ENCODE measurements around the gene GALNT14.

Gene GALNT14

GRCh38 chr2:30984148-30984547, 154.1 kb downstream of the GALNT14 start:
- DNase-seq: no peak
- Mint-ChIP-seq H3K27ac (no peak overlapping the region), H3K27me3 (peaks cover 1% of the 10 kb centered on the region), H3K9me3 (no peaks in the 10 kb centered on the region), H3K4me1 (no peaks in the 10 kb centered on the region), H3K36me3 (ENCODE audit: low read depth) (no peaks in the 10 kb centered on the region), H3K4me3 (no peak overlapping the region)
- no peak for ATAC-seq

DNA sequence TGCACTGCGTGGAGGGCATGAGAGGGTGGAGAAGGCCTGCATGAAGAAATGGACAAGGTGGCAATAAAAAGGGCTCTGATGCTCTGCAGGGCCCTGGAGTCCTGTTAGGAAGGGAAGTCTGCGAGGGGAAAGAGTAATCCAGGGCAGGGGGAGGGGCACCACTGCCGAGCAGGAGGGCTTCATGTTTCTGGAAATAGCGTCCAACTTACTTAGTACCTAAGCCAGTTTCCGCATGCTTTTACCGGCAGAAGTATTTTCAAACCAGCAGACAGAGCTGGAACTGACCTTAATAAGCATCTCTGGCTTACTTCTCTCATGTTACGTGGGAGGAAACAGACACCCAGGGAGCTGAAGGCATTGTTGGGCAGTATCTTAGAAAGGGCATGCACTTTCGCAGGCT, 156.7 kb downstream of the GALNT14 start:
- DNase-seq: no peak
- H3K27ac Mint-ChIP-seq: no peak overlapping the region
- no peaks in the 10 kb centered on the region for H3K4me1 Mint-ChIP-seq
- no peak for ATAC-seq
- no peaks in the 10 kb centered on the region for H3K9me3 Mint-ChIP-seq
- no peak overlapping the region for H3K4me3 Mint-ChIP-seq
- no peaks in the 10 kb centered on the region for H3K36me3 Mint-ChIP-seq (ENCODE audit: low read depth)
- H3K27me3 Mint-ChIP-seq: peaks cover 4% of the 10 kb centered on the region

DNA sequence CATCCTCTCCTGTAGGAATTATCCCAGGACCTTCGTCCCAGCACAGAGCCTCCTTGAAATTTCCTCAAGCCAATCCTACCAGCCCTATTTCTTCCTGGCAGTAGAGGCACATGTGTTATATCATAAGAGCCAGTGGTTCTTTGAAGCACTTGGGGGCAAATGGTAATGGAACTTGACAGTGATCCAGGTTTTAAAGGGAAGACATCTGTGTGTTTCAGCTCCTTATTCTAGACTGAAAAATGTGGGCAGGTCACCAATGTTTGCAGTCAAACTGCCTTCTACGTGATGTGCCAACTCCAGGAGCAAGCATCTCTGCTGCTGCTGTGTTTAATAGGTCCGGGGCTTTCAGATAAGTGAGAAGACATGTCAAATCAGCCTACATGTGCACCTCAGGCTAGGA, 157.1 kb downstream of the GALNT14 start:
- no peak for ATAC-seq
- Mint-ChIP-seq H3K4me3 (no peak overlapping the region), H3K27ac (no peak overlapping the region), H3K4me1 (no peaks in the 10 kb centered on the region), H3K9me3 (no peaks in the 10 kb centered on the region), H3K27me3 (peaks cover 4% of the 10 kb centered on the region), H3K36me3 (ENCODE audit: low read depth) (no peaks in the 10 kb centered on the region)
- no peak for DNase-seq

- no peak overlapping the region for H3K4me3 Mint-ChIP-seq
- no peak for DNase-seq
- no peaks in the 10 kb centered on the region for H3K4me1 Mint-ChIP-seq
- peak; percentile 58 for ATAC-seq
- peaks cover 4% of the 10 kb centered on the region for H3K27me3 Mint-ChIP-seq
- no peaks in the 10 kb centered on the region for H3K36me3 Mint-ChIP-seq (ENCODE audit: low read depth)
- H3K9me3 Mint-ChIP-seq: no peaks in the 10 kb centered on the region
- H3K27ac Mint-ChIP-seq: no peak overlapping the region
These were observed 158.4 kb downstream of the GALNT14 start for GRCh38 chr2:30979822-30980245.

DNA sequence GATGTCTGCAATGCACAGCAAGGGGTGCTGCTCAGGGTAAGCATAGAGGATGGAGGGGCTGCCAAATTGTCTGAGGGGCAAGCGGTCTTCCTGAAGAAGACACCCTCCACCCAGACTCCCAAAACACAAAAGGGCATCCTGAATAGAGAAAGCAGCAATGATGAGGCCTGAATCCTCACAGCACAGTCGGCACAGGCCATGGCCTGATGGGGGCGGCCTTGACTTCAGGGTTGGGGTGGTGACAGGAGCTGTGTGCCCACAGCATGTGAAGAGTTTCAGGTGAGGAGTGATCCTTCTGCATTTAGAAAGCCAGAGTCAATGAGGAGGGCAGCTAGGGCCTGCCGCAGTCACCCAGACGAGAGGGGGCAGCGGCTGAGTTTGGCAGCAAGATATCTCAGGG, 159.4 kb downstream of the GALNT14 start:
- no peak overlapping the region for H3K4me3 Mint-ChIP-seq
- H3K27me3 Mint-ChIP-seq: peaks cover 4% of the 10 kb centered on the region
- no peak overlapping the region for H3K27ac Mint-ChIP-seq
- no peaks in the 10 kb centered on the region for H3K9me3 Mint-ChIP-seq
- DNase-seq (no peak), ATAC-seq (no peak)
- no peaks in the 10 kb centered on the region for H3K4me1 Mint-ChIP-seq
- no peaks in the 10 kb centered on the region for H3K36me3 Mint-ChIP-seq (ENCODE audit: low read depth)

DNA sequence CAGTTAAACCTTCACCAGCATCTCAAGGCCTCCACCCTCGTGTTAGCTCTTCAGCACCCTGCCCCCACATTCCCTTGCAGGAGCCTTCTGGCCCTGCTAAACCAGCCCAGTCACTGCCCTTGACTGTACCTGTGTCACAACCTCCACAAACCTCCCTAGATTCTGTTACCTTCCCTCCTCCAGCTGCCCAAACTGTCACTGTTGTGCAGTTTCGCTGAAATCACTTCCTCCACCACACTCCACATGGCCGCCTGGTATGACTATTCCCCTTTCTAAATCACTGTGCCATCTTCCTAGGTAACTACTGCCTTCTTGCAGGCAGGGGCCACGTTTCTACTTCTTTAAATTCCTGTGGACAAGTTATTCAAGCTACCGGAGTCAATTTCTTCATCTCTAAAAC, 160.2 kb downstream of the GALNT14 start:
- H3K4me3 Mint-ChIP-seq: no peak overlapping the region
- no peak for DNase-seq
- H3K36me3 Mint-ChIP-seq (ENCODE audit: low read depth): no peaks in the 10 kb centered on the region
- H3K9me3 Mint-ChIP-seq: no peaks in the 10 kb centered on the region
- no peaks in the 10 kb centered on the region for H3K4me1 Mint-ChIP-seq
- no peak for ATAC-seq
- no peak overlapping the region for H3K27ac Mint-ChIP-seq
- peaks cover 4% of the 10 kb centered on the region for H3K27me3 Mint-ChIP-seq

DNA sequence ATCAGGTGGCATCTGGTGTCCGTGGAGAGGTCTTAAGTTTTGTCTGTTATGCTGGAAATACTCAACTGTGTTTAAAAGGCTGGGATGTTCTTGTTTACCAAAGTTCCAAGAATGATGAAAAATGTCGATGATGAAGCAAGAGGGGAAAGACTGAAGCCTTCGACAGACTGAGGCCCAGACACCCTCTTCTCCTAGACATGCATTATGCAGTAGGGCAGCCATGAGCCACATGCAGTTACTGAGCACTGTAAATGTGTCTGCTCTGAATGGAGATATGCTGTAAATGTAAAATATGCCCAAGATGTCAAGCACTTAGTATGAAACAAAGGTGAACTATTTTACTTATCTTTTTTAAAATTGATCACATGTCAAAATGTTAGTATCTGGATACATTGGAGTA, 163.1 kb downstream of the GALNT14 start:
- Mint-ChIP-seq H3K9me3 (no peaks in the 10 kb centered on the region), H3K36me3 (ENCODE audit: low read depth) (no peaks in the 10 kb centered on the region), H3K27me3 (peaks cover 4% of the 10 kb centered on the region), H3K27ac (no peak overlapping the region), H3K4me1 (no peaks in the 10 kb centered on the region), H3K4me3 (no peak overlapping the region)
- DNase-seq (no peak), ATAC-seq (no peak)

- ATAC-seq: no peak
- Mint-ChIP-seq H3K4me3 (no peak overlapping the region), H3K36me3 (ENCODE audit: low read depth) (no peaks in the 10 kb centered on the region), H3K27me3 (peaks cover 2% of the 10 kb centered on the region), H3K9me3 (no peaks in the 10 kb centered on the region), H3K27ac (no peak overlapping the region), H3K4me1 (no peaks in the 10 kb centered on the region)
- DNase-seq: no peak
These were observed 163.7 kb downstream of the GALNT14 start for GRCh38 chr2:30974554-30974953.

DNA sequence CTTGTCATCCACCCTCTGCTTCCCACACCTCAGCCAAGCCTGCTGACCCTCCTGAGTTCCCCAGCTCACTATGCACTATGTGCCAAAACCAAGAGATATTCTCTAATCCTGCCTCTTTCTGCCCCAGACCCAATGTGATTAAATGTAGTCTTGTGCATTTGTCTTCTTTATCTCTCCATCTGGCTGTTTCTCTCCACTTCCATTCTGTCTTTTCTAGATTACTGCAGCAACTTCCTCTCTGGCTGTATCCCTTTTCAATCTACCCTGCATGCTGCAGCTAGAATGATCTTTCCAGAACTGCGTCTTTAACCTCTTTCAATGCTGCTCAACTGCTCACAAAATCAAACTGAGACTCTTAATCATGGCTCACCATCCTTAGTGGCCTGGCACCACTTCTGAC, 164.1 kb downstream of the GALNT14 start:
- H3K27me3 Mint-ChIP-seq: peaks cover 4% of the 10 kb centered on the region
- H3K27ac Mint-ChIP-seq: no peak overlapping the region
- no peaks in the 10 kb centered on the region for H3K4me1 Mint-ChIP-seq
- no peaks in the 10 kb centered on the region for H3K9me3 Mint-ChIP-seq
- H3K36me3 Mint-ChIP-seq (ENCODE audit: low read depth): no peaks in the 10 kb centered on the region
- H3K4me3 Mint-ChIP-seq: no peak overlapping the region
- ATAC-seq: no peak
- DNase-seq: no peak

DNA sequence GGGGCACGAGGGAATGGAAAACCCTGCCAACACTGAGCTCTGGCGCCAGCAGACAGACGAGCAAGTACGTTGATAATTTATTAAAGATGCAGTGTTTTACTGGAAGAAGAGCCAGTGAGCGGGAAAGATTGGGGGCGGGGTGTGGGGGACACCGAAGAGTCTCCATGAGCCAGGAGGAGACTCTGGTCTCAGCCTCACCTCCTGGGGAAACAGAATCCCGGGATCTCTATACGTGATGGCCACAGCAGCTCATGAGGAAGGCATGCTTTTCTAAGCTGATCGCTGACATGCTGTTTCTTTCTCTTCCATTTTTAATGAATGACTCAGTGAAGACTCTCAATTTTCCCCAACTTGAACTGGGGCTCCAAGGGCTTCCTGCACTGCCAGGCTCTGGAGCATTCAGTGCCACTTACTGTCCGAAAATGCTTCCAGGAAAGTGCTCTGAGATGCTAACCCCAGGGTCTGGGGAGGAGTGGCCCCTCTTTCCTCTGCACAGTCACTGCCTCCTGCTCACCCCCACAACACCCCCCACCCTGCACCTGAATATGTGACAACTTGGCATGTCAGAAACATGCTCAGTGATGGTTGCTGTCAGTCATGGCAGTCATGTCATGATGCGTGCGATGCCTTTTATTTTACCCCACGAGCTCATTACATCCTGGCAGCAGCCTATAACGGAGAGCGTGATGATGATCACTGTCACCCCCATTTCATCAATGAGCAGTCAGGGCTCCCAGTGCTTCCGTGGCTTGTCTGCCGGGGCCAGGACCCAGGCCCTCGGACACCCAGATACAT, 166.8 kb downstream of the GALNT14 start:
- DNase-seq: no peak
- Mint-ChIP-seq H3K4me1 (no peaks in the 10 kb centered on the region), H3K27me3 (peaks cover 2% of the 10 kb centered on the region), H3K9me3 (no peaks in the 10 kb centered on the region), H3K4me3 (no peak overlapping the region), H3K36me3 (ENCODE audit: low read depth) (no peaks in the 10 kb centered on the region), H3K27ac (no peak overlapping the region)
- ATAC-seq: no peak

DNA sequence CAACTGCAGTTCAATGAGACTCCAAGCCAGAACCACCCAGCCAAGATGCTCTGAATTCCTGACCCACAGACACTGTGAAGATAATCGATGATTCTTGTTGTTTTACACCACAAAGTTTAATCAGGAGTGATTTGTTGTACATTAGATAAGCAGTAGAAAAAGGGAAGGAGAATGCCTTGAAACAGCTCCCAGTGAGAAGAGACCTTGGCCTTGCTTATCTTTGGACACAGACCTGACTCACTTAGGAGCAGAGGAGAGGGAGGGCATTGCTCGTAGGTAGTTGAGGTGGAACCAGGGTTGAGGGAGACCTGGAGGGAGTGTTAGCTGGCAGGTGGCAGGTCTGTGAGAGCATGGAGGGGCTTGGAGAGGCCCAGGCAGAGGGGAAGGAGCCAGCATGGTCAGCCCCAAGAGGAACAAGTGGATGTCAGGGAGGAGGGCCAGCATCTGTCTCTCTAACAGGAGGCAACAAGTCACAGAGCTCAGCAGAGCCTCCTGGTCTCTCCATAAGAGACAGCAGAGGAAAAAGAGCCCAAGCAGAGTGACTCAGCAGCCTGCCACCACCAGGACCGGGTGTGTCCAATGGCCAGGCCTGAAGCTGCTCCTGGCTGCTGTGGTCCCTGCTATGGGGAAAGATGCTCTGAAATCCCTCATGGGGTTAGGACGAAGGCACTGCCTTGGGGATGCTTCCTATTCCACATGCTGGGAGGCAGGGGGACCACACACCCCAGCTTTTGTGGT, 169.4 kb downstream of the GALNT14 start:
- no peak overlapping the region for H3K4me3 Mint-ChIP-seq
- no peak overlapping the region for H3K27ac Mint-ChIP-seq
- DNase-seq (no peak), ATAC-seq (no peak)
- H3K27me3 Mint-ChIP-seq: peaks cover 5% of the 10 kb centered on the region
- no peaks in the 10 kb centered on the region for H3K4me1 Mint-ChIP-seq
- no peaks in the 10 kb centered on the region for H3K36me3 Mint-ChIP-seq (ENCODE audit: low read depth)
- H3K9me3 Mint-ChIP-seq: no peaks in the 10 kb centered on the region

GRCh38 chr2:30966786-30967185, 171.5 kb downstream of the GALNT14 start:
- Mint-ChIP-seq H3K36me3 (ENCODE audit: low read depth) (no peaks in the 10 kb centered on the region), H3K4me3 (no peak overlapping the region), H3K27ac (no peak overlapping the region), H3K4me1 (no peaks in the 10 kb centered on the region), H3K9me3 (no peaks in the 10 kb centered on the region), H3K27me3 (peaks cover 5% of the 10 kb centered on the region)
- no peak for DNase-seq
- no peak for ATAC-seq

DNA sequence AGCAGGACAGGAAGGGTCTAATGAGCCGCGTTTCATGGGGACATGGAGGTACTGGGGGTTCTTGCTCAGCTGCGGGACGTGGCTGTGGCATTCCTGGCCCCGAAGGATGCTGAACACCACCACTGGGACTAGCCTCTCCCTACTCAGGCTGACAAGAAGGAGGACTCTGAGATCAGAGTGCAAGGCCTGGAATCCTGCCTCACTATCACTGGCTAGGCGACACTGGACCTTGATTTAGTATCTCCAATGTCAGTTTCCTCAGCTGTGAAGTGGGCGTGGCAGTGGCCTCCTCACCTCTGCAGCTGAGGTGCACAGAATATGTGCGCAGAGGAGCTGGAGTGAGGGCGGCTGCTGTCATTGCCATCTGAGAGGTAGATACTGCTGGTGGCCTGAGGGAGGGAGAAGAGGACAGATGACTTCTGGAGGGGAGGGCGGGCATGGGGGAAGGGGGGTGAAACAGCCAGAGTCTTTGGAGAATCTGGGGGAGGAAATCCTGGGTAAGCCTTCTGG, 173.2 kb downstream of the GALNT14 start:
- DNase-seq: no peak
- Mint-ChIP-seq H3K4me3 (no peak overlapping the region), H3K27me3 (peaks cover 5% of the 10 kb centered on the region), H3K4me1 (no peaks in the 10 kb centered on the region), H3K27ac (no peak overlapping the region), H3K9me3 (no peaks in the 10 kb centered on the region), H3K36me3 (ENCODE audit: low read depth) (no peaks in the 10 kb centered on the region)
- no peak for ATAC-seq

- no peak overlapping the region for H3K4me3 Mint-ChIP-seq
- peaks cover 5% of the 10 kb centered on the region for H3K27me3 Mint-ChIP-seq
- no peaks in the 10 kb centered on the region for H3K4me1 Mint-ChIP-seq
- H3K9me3 Mint-ChIP-seq: no peaks in the 10 kb centered on the region
- H3K36me3 Mint-ChIP-seq (ENCODE audit: low read depth): no peaks in the 10 kb centered on the region
- DNase-seq: no peak
- ATAC-seq: no peak
- no peak overlapping the region for H3K27ac Mint-ChIP-seq
These were observed 173.8 kb downstream of the GALNT14 start for GRCh38 chr2:30964334-30965005.

GRCh38 chr2:30963184-30963583, 175.1 kb downstream of the GALNT14 start:
- H3K4me1 Mint-ChIP-seq: peaks cover 3% of the 10 kb centered on the region
- no peaks in the 10 kb centered on the region for H3K36me3 Mint-ChIP-seq (ENCODE audit: low read depth)
- ATAC-seq: no peak
- no peak overlapping the region for H3K27ac Mint-ChIP-seq
- H3K27me3 Mint-ChIP-seq: peaks cover 3% of the 10 kb centered on the region
- H3K4me3 Mint-ChIP-seq: no peak overlapping the region
- DNase-seq: no peak
- no peaks in the 10 kb centered on the region for H3K9me3 Mint-ChIP-seq
